ENCODE measurements around the gene SYT9. TPM values are rescaled to one million over a fixed set of nuclear protein-coding genes. Genes with fewer than 3 reads are reported as not detected.

SYT9 gene
- polyA plus RNA-seq, 3 donors, result not detected

DNA sequence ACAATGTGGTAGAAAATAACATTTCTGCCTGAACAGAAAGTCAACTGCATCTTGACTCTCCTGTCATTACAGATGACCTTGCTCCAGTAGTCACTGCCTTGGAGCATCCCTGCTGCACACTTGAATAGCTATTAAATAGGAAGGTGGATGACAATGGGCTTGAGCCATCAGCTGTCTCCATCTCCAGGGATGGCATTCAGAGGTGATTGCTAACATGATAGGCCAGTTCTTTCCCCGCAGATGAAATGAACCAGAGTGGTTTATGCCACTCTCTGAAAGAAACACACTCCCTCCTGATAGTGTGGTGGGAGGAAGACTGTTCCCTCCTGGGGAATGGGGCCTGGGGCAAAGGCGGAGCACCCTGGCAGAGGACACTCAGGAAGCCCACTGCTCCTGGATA is 176.5 kb downstream of the SYT9 start:
- Mint-ChIP-seq H3K9me3 (no peaks in the 10 kb centered on the region), H3K27me3 (ENCODE audit: low read depth in 3 of 3) (peaks cover 2 to 11% (median 4%) of the 10 kb centered on the region in 3 donors), H3K4me3 (no peak overlapping the region), H3K27ac (no peak overlapping the region), H3K36me3 (no peaks in the 10 kb centered on the region), H3K4me1 (no peaks in the 10 kb centered on the region)
- Histone ChIP-seq H3K9ac (ENCODE audit: insufficient read depth, low read length, poor library complexity, severe bottlenecking) (no peak overlapping the region), H3K27ac (ENCODE audit: low read depth in 1 of 2, low read length in 2 of 2) (no peak overlapping the region), H3K79me2 (ENCODE audit: insufficient read depth, low read length) (no peaks in the 10 kb centered on the region), H3K4me1 (ENCODE audit: control insufficient read depth in 1 of 2, insufficient read depth in 2 of 2, low read length in 2 of 2) (no peaks in the 10 kb centered on the region), H3K4me2 (replicated peaks; ENCODE audit: extremely low read depth, low read length, poor library complexity, severe bottlenecking) (no peak overlapping the region), H3K9me3 (replicated peaks in 1 of 2; ENCODE audit: control insufficient read depth in 1 of 2, insufficient read depth in 1 of 2, low read length in 2 of 2) (no peaks in the 10 kb centered on the region), H4K20me1 (ENCODE audit: insufficient read depth, low read length) (no peaks in the 10 kb centered on the region), H2AFZ (ENCODE audit: insufficient read depth, low read depth, low read length, poor library complexity, severe bottlenecking) (no peak overlapping the region), H3K4me3 (replicated peaks in 1 of 3; ENCODE audit: low read depth in 2 of 3, low read length in 3 of 3) (no peak overlapping the region), H3K36me3 (replicated peaks in 1 of 2; ENCODE audit: control insufficient read depth in 1 of 2, insufficient read depth in 2 of 2, low read length in 2 of 2) (no peaks in the 10 kb centered on the region), H3K27me3 (ENCODE audit: control insufficient read depth in 2 of 2, insufficient read depth in 2 of 2, low read length in 2 of 2) (peaks cover 3 to 5% of the 10 kb centered on the region in 2 donors)
- intact Hi-C loops (cut with micrococcal nuclease), result no loop called here
- DNase-seq, result no peak
- 100% methylated on average over 1 of the region's 2 CpGs for WGBS (ENCODE audit: insufficient coverage)
- TF ChIP-seq, protein P1, sequence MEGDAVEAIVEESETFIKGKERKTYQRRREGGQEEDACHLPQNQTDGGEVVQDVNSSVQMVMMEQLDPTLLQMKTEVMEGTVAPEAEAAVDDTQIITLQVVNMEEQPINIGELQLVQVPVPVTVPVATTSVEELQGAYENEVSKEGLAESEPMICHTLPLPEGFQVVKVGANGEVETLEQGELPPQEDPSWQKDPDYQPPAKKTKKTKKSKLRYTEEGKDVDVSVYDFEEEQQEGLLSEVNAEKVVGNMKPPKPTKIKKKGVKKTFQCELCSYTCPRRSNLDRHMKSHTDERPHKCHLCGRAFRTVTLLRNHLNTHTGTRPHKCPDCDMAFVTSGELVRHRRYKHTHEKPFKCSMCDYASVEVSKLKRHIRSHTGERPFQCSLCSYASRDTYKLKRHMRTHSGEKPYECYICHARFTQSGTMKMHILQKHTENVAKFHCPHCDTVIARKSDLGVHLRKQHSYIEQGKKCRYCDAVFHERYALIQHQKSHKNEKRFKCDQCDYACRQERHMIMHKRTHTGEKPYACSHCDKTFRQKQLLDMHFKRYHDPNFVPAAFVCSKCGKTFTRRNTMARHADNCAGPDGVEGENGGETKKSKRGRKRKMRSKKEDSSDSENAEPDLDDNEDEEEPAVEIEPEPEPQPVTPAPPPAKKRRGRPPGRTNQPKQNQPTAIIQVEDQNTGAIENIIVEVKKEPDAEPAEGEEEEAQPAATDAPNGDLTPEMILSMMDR (IDR thresholded peaks at IDR 0.05), result no peak

GRCh38 chr11:7430496-7430895 is 178.8 kb downstream of the SYT9 start:
- Mint-ChIP-seq H3K4me1 (peaks cover 5% of the 10 kb centered on the region), H3K27ac (no peak overlapping the region), H3K9me3 (no peaks in the 10 kb centered on the region), H3K4me3 (no peak overlapping the region), H3K36me3 (peaks cover 0 to 3% of the 10 kb centered on the region in 2 donors), H3K27me3 (ENCODE audit: low read depth in 3 of 3) (peaks cover 5 to 8% (median 7%) of the 10 kb centered on the region in 3 donors)
- Histone ChIP-seq H3K27me3 (ENCODE audit: control insufficient read depth in 2 of 2, insufficient read depth in 2 of 2, low read length in 2 of 2) (peaks cover 3 to 5% of the 10 kb centered on the region in 2 donors), H3K4me1 (ENCODE audit: control insufficient read depth in 1 of 2, insufficient read depth in 2 of 2, low read length in 2 of 2) (peaks cover 0 to 3% of the 10 kb centered on the region in 2 donors), H3K4me2 (replicated peaks; ENCODE audit: extremely low read depth, low read length, poor library complexity, severe bottlenecking) (no peak overlapping the region), H3K36me3 (replicated peaks in 1 of 2; ENCODE audit: control insufficient read depth in 1 of 2, insufficient read depth in 2 of 2, low read length in 2 of 2) (no peaks in the 10 kb centered on the region), H2AFZ (ENCODE audit: insufficient read depth, low read depth, low read length, poor library complexity, severe bottlenecking) (no peak overlapping the region), H3K9ac (ENCODE audit: insufficient read depth, low read length, poor library complexity, severe bottlenecking) (no peak overlapping the region), H3K9me3 (replicated peaks in 1 of 2; ENCODE audit: control insufficient read depth in 1 of 2, insufficient read depth in 1 of 2, low read length in 2 of 2) (no peaks in the 10 kb centered on the region), H3K27ac (ENCODE audit: low read depth in 1 of 2, low read length in 2 of 2) (no peak overlapping the region), H3K4me3 (replicated peaks in 1 of 3; ENCODE audit: low read depth in 2 of 3, low read length in 3 of 3) (no peak overlapping the region), H3K79me2 (ENCODE audit: insufficient read depth, low read length) (no peaks in the 10 kb centered on the region), H4K20me1 (ENCODE audit: insufficient read depth, low read length) (no peaks in the 10 kb centered on the region)
- no peak for DNase-seq
- intact Hi-C loops (cut with micrococcal nuclease), result no loop called here
- WGBS (ENCODE audit: insufficient coverage), result 100% methylated on average over 1 of the region's 2 CpGs
- TF ChIP-seq, protein P1 (IDR thresholded peaks at IDR 0.05), result no peak
